GM23248 (cell line): Measurements from ENCODE around the gene SAFB2. TPM values are rescaled to one million over a fixed set of nuclear protein-coding genes. Genes with fewer than 3 reads are reported as not detected.

ENCODE experiments used
- DNase-seq: peaks from one replicate; pipeline ENCODE4 v3.0.0-alpha.2; 2015
- H2AFZ ChIP-seq: fragments of 200-600 bp; sonication (generic); 2 replicates; pipeline ENCODE4 v1.6.1; 2016; ENCODE audit warnings: antibody characterized with exemption
- H3F3A ChIP-seq: fragments of 200-600 bp; sonication (generic); 2 replicates; pipeline ENCODE4 v1.6.1; 2016; ENCODE audit warnings: mild to moderate bottlenecking, antibody characterized with exemption, mixed run types; ENCODE audit not compliant: insufficient read depth
- H3K27ac ChIP-seq: fragments of 200-600 bp; sonication (generic); 2 replicates; pipeline ENCODE4 v1.5.1; 2016; ENCODE audit warnings: mild to moderate bottlenecking
- H3K27me3 ChIP-seq: fragments of 200-600 bp; sonication (generic); replicated peaks from 2 replicates; pipeline ENCODE4 v1.6.1; 2016; ENCODE audit warnings: mild to moderate bottlenecking; ENCODE audit not compliant: insufficient read depth
- H3K36me3 ChIP-seq: fragments of 200-600 bp; sonication (generic); 2 replicates; pipeline ENCODE4 v1.6.1; 2016; ENCODE audit warnings: low read depth, mild to moderate bottlenecking
- H3K4me1 ChIP-seq: fragments of 200-600 bp; sonication (generic); 2 replicates; pipeline ENCODE4 v1.6.1; 2016; ENCODE audit warnings: mild to moderate bottlenecking; ENCODE audit not compliant: insufficient read depth
- H3K4me2 ChIP-seq: fragments of 200-600 bp; sonication (generic); one replicate; pipeline ENCODE4 v1.6.1; 2016; ENCODE audit warnings: mild to moderate bottlenecking; ENCODE audit not compliant: unreplicated experiment
- H3K4me3 ChIP-seq: fragments of 200-600 bp; sonication (generic); 2 replicates; pipeline ENCODE4 v1.5.1; 2016; ENCODE audit warnings: mild to moderate bottlenecking
- H3K79me2 ChIP-seq: fragments of 200-600 bp; sonication (generic); 2 replicates; pipeline ENCODE4 v1.6.1; 2016; ENCODE audit warnings: mild to moderate bottlenecking; ENCODE audit not compliant: insufficient read depth
- H3K9ac ChIP-seq: fragments of 200-600 bp; sonication (generic); 2 replicates; pipeline ENCODE4 v1.6.1; 2016; ENCODE audit warnings: mild to moderate bottlenecking
- H3K9me2 ChIP-seq: fragments of 200-600 bp; sonication (generic); 2 replicates; pipeline ENCODE4 v1.6.1; 2016; ENCODE audit warnings: mixed run types, mild to moderate bottlenecking, moderate library complexity; ENCODE audit not compliant: insufficient read depth
- H3K9me3 ChIP-seq: fragments of 200-600 bp; sonication (generic); one replicate; pipeline ENCODE4 v1.6.1; 2017; ENCODE audit warnings: low read depth
- H4K20me1 ChIP-seq: fragments of 200-600 bp; sonication (generic); 2 replicates; pipeline ENCODE4 v1.6.0; 2016; ENCODE audit not compliant: insufficient read depth
- EZH2 ChIP-seq: fragments of 200-600 bp; sonication (generic); IDR thresholded peaks from 2 replicates; pipeline ENCODE4 v1.6.1; 2018; ENCODE audit warnings: antibody characterized with exemption, mild to moderate bottlenecking; ENCODE audit not compliant: insufficient read depth, poor library complexity, severe bottlenecking
- EZH2phosphoT487 ChIP-seq: fragments of 200-600 bp; sonication (generic); IDR thresholded peaks from 2 replicates; pipeline ENCODE4 v1.6.1; 2018; ENCODE audit warnings: antibody characterized with exemption, moderate library complexity, mild to moderate bottlenecking, low read depth; ENCODE audit not compliant: insufficient read depth
- WGBS, 2 experiments: methylation state at CpG; one replicate each; pipeline ENCODE4 v1.1.6; 2015 to 2017; ENCODE audit warnings: low lambda C conversion rate in 2 of 2, low coverage in 1 of 2; ENCODE audit errors: missing lambda C conversion rate in 2 of 2; 5-methylcytosine and 5-hydroxymethylcytosine counted together
- in situ Hi-C: fragments of 300-500 bp; cut with MboI; formaldehyde crosslinking; loops from 2 replicates; pipeline ENCODE4 v1.15.0; 2020
- polyA plus RNA-seq: library from polyadenylated mRNA; unstranded; fragments of >200 nt; fragmentation: Nextera tagmentation; extraction: Ambion mirVana; gene quantifications from 2 replicates; pipeline ENCODE4 v1.2.1, GENCODE V29; 2016
- total RNA-seq: library from RNA; depleted of rRNA; stranded (reverse); fragments of >200 nt; shearing (Covaris generic); gene quantifications from 2 replicates; pipeline ENCODE4 v1.2.3, GENCODE V29; 2014

Gene SAFB2
- total and polyA plus RNA-seq, 2 experiments from 2014 or later, result 17.6 to 37.2 TPM

DNA sequence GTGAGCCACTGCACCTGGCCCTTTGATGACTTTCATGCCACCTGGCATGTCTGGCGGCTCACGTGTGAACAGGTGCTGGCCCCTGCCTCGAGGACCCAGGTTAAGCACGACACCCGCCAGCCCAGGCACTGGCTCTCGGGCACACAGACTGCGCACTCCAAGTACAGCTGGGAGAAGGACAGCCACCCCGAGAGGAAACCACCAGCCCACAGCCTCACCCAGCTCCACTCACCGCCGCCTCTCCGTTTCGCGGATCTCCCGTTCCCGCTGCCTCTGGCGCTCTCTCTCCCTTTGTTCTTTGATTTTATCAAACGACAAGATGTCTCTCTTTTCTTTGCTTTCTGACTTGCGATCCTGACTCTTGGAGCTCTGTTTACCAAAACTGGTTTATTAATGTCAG, 27.4 kb downstream of the SAFB2 start:
- in situ Hi-C loops, result no loop called here

DNA sequence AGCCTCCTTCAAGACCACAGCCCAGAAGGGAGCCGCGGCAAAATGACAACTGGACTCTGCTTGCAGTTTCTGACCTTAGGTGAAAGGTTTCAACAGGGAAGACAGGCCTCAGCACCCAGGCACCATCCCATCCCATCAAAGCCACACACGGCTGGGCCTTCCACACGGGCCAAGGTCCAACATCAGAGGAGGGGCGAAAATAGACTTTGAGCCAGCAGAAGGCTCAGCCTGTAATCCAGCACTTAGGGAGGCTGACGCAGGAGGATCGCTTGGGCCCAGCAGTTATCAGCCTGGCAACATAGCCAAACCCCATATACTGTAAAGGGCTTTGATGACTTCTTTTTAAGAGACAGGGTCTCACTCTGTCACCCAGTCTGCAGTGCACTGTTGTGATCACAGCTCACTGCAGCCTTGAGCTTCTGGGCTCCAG, 28.0 kb downstream of the SAFB2 start:
- no peaks in the 10 kb centered on the region for H3K27me3 ChIP-seq
- H3K36me3 ChIP-seq, result peaks cover 37% of the 10 kb centered on the region; the same call in 1 of the 2 replicates
- no peaks in the 10 kb centered on the region for H4K20me1 ChIP-seq
- in situ Hi-C loops, result no loop called here
- no peak overlapping the region for H3K4me3 ChIP-seq
- H3K79me2 ChIP-seq, result peaks cover 6% of the 10 kb centered on the region; the same call in 1 of the 2 replicates
- no peak overlapping the region for H3K27ac ChIP-seq
- H3K4me1 ChIP-seq, result no peaks in the 10 kb centered on the region
- TF ChIP-seq EZH2 (no peak), EZH2phosphoT487 (no peak)
- H2AFZ ChIP-seq, result no peak overlapping the region
- no peak for DNase-seq
- H3K9me3 ChIP-seq, result no peaks in the 10 kb centered on the region
- H3K9me2 ChIP-seq, result no peaks in the 10 kb centered on the region
- no peaks in the 10 kb centered on the region for H3F3A ChIP-seq
- no peak overlapping the region for H3K9ac ChIP-seq
- WGBS, 2 experiments, result 89 to 94% methylated on average over 7 of the region's 7 CpGs
- H3K4me2 ChIP-seq, result no peak overlapping the region

More for the DNA sequence above, 27.4 kb downstream of the SAFB2 start:
- Histone ChIP-seq H3F3A (no peaks in the 10 kb centered on the region; the same call in 1 of the 2 replicates), H2AFZ (no peak overlapping the region), H3K4me3 (no peak overlapping the region), H4K20me1 (no peaks in the 10 kb centered on the region), H3K4me2 (no peak overlapping the region), H3K9ac (no peak overlapping the region), H3K36me3 (peaks cover 43% of the 10 kb centered on the region; the same call in 1 of the 2 replicates), H3K9me2 (no peaks in the 10 kb centered on the region), H3K27me3 (no peaks in the 10 kb centered on the region), H3K9me3 (no peaks in the 10 kb centered on the region), H3K27ac (no peak overlapping the region), H3K79me2 (peaks cover 6% of the 10 kb centered on the region; the same call in 1 of the 2 replicates), H3K4me1 (no peaks in the 10 kb centered on the region)
- TF ChIP-seq EZH2phosphoT487 (no peak), EZH2 (no peak)
- no peak for DNase-seq
- WGBS, 2 experiments, result 92 to 94% methylated on average over 18 of the region's 18 CpGs

DNA sequence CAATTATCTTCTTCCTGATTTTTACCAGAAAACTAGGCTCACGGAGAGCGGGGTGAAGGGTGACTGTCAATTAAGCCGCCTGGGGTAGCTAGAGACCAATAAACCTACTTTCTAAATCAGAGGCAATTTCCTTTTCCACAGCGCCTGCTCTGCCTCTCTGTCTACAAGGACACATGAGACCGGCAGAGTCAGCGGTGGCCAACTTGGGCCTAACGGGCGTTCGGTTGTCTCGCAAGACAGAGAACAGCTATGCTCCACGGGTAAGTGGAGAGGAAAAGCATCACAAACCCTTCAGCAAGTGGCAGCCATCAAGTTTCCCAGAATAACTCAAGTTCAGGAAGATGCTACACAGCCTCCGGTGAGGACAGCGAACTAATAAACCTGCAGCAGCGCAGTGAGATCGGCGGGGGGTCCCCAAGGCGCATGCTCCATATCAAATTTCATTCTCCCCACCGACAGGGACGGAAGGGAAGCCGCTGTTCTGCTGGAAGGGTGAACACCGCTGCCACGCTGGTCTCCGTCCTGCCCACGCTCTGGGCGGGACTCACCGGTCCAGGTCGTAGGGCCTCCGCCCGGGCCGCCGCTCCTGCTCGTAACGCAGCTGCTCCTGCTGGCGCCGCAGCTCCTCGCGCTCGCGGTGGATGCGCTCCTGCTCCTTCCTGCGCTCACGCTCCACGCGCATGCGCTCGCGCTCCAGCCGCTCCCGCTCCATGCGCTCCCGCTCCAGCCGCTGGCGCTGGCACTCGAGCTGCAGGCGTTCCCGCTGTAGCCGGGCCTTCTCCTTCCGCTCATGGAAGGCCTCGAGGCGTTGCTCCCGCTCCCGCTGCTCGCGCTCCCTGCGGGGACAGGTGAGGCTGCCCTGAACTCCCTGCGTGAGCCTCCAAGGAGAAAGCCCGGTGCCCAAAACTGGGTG, 29.0 kb downstream of the SAFB2 start:
- no peak overlapping the region for H3K27ac ChIP-seq
- TF ChIP-seq EZH2phosphoT487 (no peak), EZH2 (no peak)
- H3K9me2 ChIP-seq, result no peaks in the 10 kb centered on the region
- no peaks in the 10 kb centered on the region for H3K27me3 ChIP-seq
- no peaks in the 10 kb centered on the region for H3K9me3 ChIP-seq
- no peak overlapping the region for H3K4me3 ChIP-seq
- no peaks in the 10 kb centered on the region for H3K4me1 ChIP-seq
- no peaks in the 10 kb centered on the region for H3F3A ChIP-seq
- no peak overlapping the region for H3K9ac ChIP-seq
- WGBS, 2 experiments, result 96 to 97% methylated on average over 65 to 67 of the region's 67 CpGs
- H2AFZ ChIP-seq, result no peak overlapping the region
- DNase-seq, result no peak
- peaks cover 28% of the 10 kb centered on the region; the same call in 1 of the 2 replicates for H3K36me3 ChIP-seq
- H3K79me2 ChIP-seq, result peaks cover 6% of the 10 kb centered on the region; the same call in 1 of the 2 replicates
- no peak overlapping the region for H3K4me2 ChIP-seq
- no peaks in the 10 kb centered on the region for H4K20me1 ChIP-seq
- in situ Hi-C loops, result no loop called here

DNA sequence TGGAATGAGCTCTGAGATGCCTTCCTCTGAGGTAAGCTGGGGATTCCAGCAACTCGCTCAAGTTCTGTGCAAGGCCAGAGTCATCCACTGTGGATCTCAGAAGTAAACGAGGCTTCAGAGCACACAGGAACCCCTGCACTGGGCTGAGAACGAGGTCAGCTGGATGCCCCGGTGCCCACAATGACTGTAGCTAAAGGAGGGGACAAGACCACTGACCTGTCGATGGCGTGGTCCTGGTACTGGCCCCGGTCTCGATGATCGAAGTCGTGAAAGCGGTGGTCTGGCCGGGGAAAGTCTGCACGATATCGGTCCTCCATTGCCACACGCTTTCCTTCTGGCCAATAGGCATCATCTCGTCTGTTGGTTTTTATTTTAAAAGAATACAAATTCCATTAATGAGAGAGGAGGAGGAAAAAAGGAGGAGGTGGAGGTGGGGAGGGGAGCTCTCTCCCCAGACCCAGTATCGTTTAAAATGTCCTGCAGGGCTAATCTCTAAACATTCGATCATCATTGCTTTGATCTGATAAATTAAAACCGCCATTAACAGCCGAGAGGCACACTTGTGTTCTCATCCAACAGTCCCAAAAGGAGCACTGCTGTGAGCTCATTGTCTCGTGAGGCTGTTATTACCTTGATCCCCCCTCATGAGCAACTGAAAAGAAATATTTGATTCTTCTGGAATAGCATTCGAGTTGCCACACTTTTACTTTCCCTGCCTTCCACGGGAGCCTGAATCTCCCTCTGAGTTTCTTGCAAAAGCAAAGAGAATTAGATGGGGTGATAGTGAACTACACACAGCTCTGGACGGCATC, 29.8 kb downstream of the SAFB2 start:
- no peaks in the 10 kb centered on the region for H3K9me2 ChIP-seq
- H3K79me2 ChIP-seq, result peaks cover 6% of the 10 kb centered on the region; the same call in 1 of the 2 replicates
- no peaks in the 10 kb centered on the region for H4K20me1 ChIP-seq
- TF ChIP-seq EZH2 (no peak), EZH2phosphoT487 (no peak)
- no peak overlapping the region for H2AFZ ChIP-seq
- H3K27ac ChIP-seq, result no peak overlapping the region
- no peaks in the 10 kb centered on the region for H3K9me3 ChIP-seq
- in situ Hi-C loops, result no loop called here
- H3K4me3 ChIP-seq, result no peak overlapping the region
- H3K36me3 ChIP-seq, result peaks cover 19% of the 10 kb centered on the region; the same call in 1 of the 2 replicates
- no peak overlapping the region for H3K4me2 ChIP-seq
- H3F3A ChIP-seq, result no peaks in the 10 kb centered on the region
- H3K9ac ChIP-seq, result no peak overlapping the region
- no peaks in the 10 kb centered on the region for H3K4me1 ChIP-seq
- DNase-seq, result no peak
- WGBS, 2 experiments, result 90 to 94% methylated on average over 24 of the region's 24 CpGs
- H3K27me3 ChIP-seq, result no peaks in the 10 kb centered on the region
